GM12891 (cell line): ENCODE measurements around the gene CDC42BPA.

Experiments
- DNase-seq: peaks from one replicate; pipeline ENCODE4 v3.0.0; 2011; ENCODE audit warnings: low spot score; ENCODE audit not compliant: insufficient read length
- FAIRE-seq: peaks from 2 replicates; lab custom pipeline; 2011; peaks lifted over from hg19 to GRCh38; lab: Jason Lieb, UNC
- PAX5 ChIP-seq: IDR thresholded peaks from 2 replicates; pipeline ENCODE4 v1.6.1; 2011; ENCODE audit warnings: low read length, moderate library complexity, mild to moderate bottlenecking; ENCODE audit not compliant: insufficient read depth, severe bottlenecking
- POLR2A ChIP-seq: IDR thresholded peaks from 2 replicates; pipeline ENCODE4 v1.6.1; 2011; ENCODE audit warnings: low read depth, low read length, control low read depth
- POLR2AphosphoS5 ChIP-seq: IDR thresholded peaks from 2 replicates; pipeline ENCODE4 v1.6.1; 2011; ENCODE audit warnings: low read depth, low read length, control low read depth
- POU2F2 ChIP-seq: IDR thresholded peaks from 2 replicates; pipeline ENCODE4 v1.6.1; 2011; ENCODE audit warnings: low read depth, mild to moderate bottlenecking, control low read depth, low read length, moderate library complexity
- SPI1 ChIP-seq: IDR thresholded peaks from 2 replicates; pipeline ENCODE4 v1.6.1; 2011; ENCODE audit warnings: low read depth, low read length, control low read depth
- TAF1 ChIP-seq: IDR thresholded peaks from 2 replicates; pipeline ENCODE4 v1.6.1; 2011; ENCODE audit warnings: low read depth, low read length, control low read depth

The CDC42BPA gene

GRCh38 chr1:226981386-226981817 is 336.9 kb downstream of the CDC42BPA start:
- FAIRE-seq (no peak), DNase-seq (no peak)
- TF ChIP-seq TAF1 (no peak), SPI1 (no peak), PAX5 (no peak), POLR2A (no peak), POU2F2 (no peak), POLR2AphosphoS5 (no peak)

- no peak for FAIRE-seq
- DNase-seq = no peak
- TF ChIP-seq TAF1 (no peak), POLR2A (no peak), POU2F2 (no peak), POLR2AphosphoS5 (no peak), PAX5 (no peak), SPI1 (no peak)
Measured at GRCh38 chr1:226980565-226981385, 337.5 kb downstream of the CDC42BPA start.

GRCh38 chr1:226980122-226980560 is 338.2 kb downstream of the CDC42BPA start:
- FAIRE-seq (no peak), DNase-seq (no peak)
- no peak for TF ChIP-seq SPI1
- no peak for TF ChIP-seq POLR2AphosphoS5
- TF ChIP-seq POLR2A = no peak
- no peak for TF ChIP-seq PAX5
- no peak for TF ChIP-seq POU2F2
- no peak for TF ChIP-seq TAF1

GRCh38 chr1:226979517-226980121 is 338.7 kb downstream of the CDC42BPA start:
- DNase-seq = no peak
- no peak for FAIRE-seq
- TF ChIP-seq TAF1 = no peak

- DNase-seq = no peak
- FAIRE-seq = no peak
Measured at GRCh38 chr1:226979115-226979516, 339.2 kb downstream of the CDC42BPA start.

GRCh38 chr1:226978432-226979114 is 339.7 kb downstream of the CDC42BPA start:
- FAIRE-seq (no peak), DNase-seq (no peak)

More at GRCh38 chr1:226979115-226979516, 339.2 kb downstream of the CDC42BPA start:
- no peak for TF ChIP-seq POLR2A
- no peak for TF ChIP-seq TAF1
- TF ChIP-seq PAX5 = no peak
- TF ChIP-seq SPI1 = no peak
- no peak for TF ChIP-seq POU2F2
- no peak for TF ChIP-seq POLR2AphosphoS5

GRCh38 chr1:226977643-226978431 is 340.5 kb downstream of the CDC42BPA start:
- TF ChIP-seq PAX5 (no peak), POU2F2 (no peak), POLR2A (no peak), POLR2AphosphoS5 (no peak), TAF1 (no peak), SPI1 (no peak)
- FAIRE-seq = no peak
- no peak for DNase-seq

More at GRCh38 chr1:226978432-226979114, 339.7 kb downstream of the CDC42BPA start:
- TF ChIP-seq TAF1 = no peak
- no peak for TF ChIP-seq POLR2A
- no peak for TF ChIP-seq POLR2AphosphoS5
- TF ChIP-seq POU2F2 = no peak
- no peak for TF ChIP-seq PAX5
- TF ChIP-seq SPI1 = no peak

- DNase-seq (no peak), FAIRE-seq (no peak)
- TF ChIP-seq TAF1 = no peak
- no peak for TF ChIP-seq POLR2AphosphoS5
- TF ChIP-seq SPI1 = no peak
- no peak for TF ChIP-seq POU2F2
- TF ChIP-seq POLR2A = no peak
- TF ChIP-seq PAX5 = no peak
Measured at GRCh38 chr1:226976978-226977642, 341.2 kb downstream of the CDC42BPA start.
